ENCODE data around the gene FAF2. TPM values are rescaled to one million over a fixed set of nuclear protein-coding genes. Genes with fewer than 3 reads are reported as not detected.

Gene FAF2
- total RNA-seq, 1 donor from 2014 or later: 45.5 TPM

DNA sequence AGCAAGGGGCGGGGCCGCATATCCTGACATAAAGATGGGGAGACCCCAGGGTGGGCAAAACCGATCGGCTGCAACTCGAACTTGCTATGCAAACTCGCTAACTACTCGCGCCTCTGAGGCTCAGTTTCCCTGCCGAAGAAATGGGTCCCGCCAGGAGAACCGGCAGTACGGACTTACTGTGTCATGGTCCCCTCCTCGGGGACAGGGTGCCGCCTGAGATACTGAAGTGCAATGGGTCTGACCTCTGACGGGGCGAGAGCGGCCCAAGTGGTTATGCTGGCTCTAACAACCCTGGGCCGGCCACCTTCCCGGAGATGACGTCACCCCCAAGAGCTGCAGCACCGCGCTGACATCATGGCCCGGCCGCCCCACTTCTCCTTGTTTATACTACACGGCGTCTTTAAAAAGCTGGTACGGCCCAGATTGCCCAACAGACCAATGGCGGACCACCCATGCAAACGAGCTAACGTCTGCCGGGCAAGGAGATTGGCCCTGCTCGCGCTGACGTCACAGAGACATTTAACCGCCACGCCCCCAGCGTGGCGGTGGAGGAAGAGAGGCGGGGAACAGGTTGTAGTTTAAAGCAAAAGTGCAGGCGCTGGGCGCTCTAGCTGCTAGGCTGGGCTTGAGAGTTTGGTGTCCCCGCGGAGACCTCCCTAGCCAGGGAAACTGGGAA lies 89.5 kb downstream of the FAF2 start:
- H3K4me3 ChIP-seq (ENCODE audit: low read depth, low read length): peak overlapping the region; percentile 97
- DNase-seq (ENCODE audit: low read depth): peak; percentile 99
- no peaks in the 10 kb centered on the region for H3K36me3 ChIP-seq (ENCODE audit: control insufficient read depth, insufficient read depth, low read length)
- TF ChIP-seq, protein P1, sequence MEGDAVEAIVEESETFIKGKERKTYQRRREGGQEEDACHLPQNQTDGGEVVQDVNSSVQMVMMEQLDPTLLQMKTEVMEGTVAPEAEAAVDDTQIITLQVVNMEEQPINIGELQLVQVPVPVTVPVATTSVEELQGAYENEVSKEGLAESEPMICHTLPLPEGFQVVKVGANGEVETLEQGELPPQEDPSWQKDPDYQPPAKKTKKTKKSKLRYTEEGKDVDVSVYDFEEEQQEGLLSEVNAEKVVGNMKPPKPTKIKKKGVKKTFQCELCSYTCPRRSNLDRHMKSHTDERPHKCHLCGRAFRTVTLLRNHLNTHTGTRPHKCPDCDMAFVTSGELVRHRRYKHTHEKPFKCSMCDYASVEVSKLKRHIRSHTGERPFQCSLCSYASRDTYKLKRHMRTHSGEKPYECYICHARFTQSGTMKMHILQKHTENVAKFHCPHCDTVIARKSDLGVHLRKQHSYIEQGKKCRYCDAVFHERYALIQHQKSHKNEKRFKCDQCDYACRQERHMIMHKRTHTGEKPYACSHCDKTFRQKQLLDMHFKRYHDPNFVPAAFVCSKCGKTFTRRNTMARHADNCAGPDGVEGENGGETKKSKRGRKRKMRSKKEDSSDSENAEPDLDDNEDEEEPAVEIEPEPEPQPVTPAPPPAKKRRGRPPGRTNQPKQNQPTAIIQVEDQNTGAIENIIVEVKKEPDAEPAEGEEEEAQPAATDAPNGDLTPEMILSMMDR (IDR thresholded peaks at IDR 0.05; ENCODE audit: insufficient read depth, low read length, poor library complexity, severe bottlenecking): no peak
- no peaks in the 10 kb centered on the region for H3K27me3 ChIP-seq (ENCODE audit: control insufficient read depth, insufficient read depth, low read length)

DNA sequence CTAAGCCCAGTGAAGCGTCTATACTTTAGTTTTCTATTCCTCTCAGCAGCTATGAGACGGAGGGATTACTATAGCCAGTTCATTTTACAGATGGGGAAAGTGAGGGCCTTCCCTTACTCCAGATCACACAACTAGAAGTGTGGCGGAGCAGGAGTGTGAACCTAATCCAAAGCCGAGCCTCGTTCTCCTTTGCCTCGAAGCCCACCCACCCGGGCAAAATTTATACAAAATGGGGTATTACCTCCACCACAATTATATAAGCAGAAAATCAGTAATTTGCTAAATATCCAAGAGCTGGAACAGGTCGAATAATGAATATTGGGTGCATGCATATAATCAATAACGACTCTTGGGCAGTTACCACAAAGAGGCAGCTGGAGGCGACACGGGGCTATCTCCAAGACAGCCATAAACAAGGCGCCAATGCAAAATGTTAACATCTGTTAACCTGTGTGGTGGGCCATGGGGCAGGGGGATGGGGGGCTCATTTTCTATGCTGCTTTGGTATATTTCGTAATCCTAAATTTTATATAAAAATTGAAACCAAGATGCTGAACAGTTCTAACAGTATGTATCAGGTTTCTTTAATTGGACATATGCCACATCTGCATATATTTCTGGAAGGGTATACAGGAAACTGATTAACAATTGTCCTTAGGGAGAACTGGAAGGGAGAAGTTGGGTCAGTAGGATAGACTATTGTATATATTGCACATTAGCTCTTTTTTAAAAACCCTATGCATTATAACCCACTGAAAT lies 90.2 kb downstream of the FAF2 start:
- Histone ChIP-seq H3K4me3 (ENCODE audit: low read depth, low read length) (peak overlapping the region; percentile 15), H3K36me3 (ENCODE audit: control insufficient read depth, insufficient read depth, low read length) (no peaks in the 10 kb centered on the region), H3K27me3 (ENCODE audit: control insufficient read depth, insufficient read depth, low read length) (no peaks in the 10 kb centered on the region)
- TF ChIP-seq, protein P1 (IDR thresholded peaks at IDR 0.05; ENCODE audit: insufficient read depth, low read length, poor library complexity, severe bottlenecking): no peak
- no peak for DNase-seq (ENCODE audit: low read depth)

DNA sequence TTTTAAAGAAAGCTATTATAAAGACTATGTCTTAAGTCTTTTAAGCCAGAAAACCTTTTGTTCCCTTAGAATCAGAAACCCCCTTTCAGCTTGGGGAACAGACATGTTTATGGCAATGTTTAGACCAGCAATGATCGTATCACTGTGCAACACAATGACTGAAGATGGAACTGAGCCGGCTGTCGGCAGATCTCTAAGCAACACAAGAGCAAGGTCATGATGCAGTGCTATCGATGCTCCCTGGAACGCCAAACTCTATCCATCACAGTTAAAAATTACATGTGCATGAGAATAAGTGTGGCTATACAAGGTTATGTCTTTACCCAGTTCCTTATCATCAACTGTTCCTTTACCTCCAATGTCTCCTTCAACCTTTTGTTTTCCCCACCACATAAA lies 90.8 kb downstream of the FAF2 start:
- no peak overlapping the region for H3K4me3 ChIP-seq (ENCODE audit: low read depth, low read length)
- H3K36me3 ChIP-seq (ENCODE audit: control insufficient read depth, insufficient read depth, low read length): no peaks in the 10 kb centered on the region
- TF ChIP-seq, protein P1 (IDR thresholded peaks at IDR 0.05; ENCODE audit: insufficient read depth, low read length, poor library complexity, severe bottlenecking): no peak
- H3K27me3 ChIP-seq (ENCODE audit: control insufficient read depth, insufficient read depth, low read length): no peaks in the 10 kb centered on the region
- DNase-seq (ENCODE audit: low read depth): no peak

GRCh38 chr5:176540476-176540899 lies 92.3 kb downstream of the FAF2 start:
- DNase-seq (ENCODE audit: low read depth): no peak
- Histone ChIP-seq H3K4me3 (ENCODE audit: low read depth, low read length) (no peak overlapping the region), H3K36me3 (ENCODE audit: control insufficient read depth, insufficient read depth, low read length) (no peaks in the 10 kb centered on the region), H3K27me3 (ENCODE audit: control insufficient read depth, insufficient read depth, low read length) (no peaks in the 10 kb centered on the region)
- TF ChIP-seq, protein P1 (IDR thresholded peaks at IDR 0.05; ENCODE audit: insufficient read depth, low read length, poor library complexity, severe bottlenecking): no peak

DNA sequence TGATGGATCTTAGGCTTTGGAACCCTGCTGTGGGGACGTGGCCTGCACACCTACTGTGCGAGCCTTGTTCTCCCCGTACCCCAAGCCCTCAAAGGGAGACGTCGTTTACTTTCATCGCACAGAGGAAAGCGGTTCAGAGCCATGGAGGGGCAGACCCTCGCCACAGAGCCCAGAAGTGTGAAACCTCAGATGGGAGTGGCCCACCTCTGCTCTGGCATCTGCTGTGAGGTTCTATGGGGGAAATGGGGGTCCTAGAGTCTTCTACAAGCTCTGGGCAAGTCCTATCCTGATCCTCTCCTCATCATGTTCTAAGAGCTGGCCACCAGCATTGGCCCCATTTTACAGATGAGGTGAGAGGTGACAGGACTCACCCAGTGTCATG lies 92.8 kb downstream of the FAF2 start:
- TF ChIP-seq, protein P1 (IDR thresholded peaks at IDR 0.05; ENCODE audit: insufficient read depth, low read length, poor library complexity, severe bottlenecking): no peak

More for the DNA sequence above, 92.8 kb downstream of the FAF2 start:
- Histone ChIP-seq H3K27me3 (ENCODE audit: control insufficient read depth, insufficient read depth, low read length) (no peaks in the 10 kb centered on the region), H3K36me3 (ENCODE audit: control insufficient read depth, insufficient read depth, low read length) (no peaks in the 10 kb centered on the region), H3K4me3 (ENCODE audit: low read depth, low read length) (no peak overlapping the region)
- DNase-seq (ENCODE audit: low read depth): no peak

Measured in kidney epithelial cell (primary cell).